ENCODE results near the gene CAMK1D.

The CAMK1D gene

DNA sequence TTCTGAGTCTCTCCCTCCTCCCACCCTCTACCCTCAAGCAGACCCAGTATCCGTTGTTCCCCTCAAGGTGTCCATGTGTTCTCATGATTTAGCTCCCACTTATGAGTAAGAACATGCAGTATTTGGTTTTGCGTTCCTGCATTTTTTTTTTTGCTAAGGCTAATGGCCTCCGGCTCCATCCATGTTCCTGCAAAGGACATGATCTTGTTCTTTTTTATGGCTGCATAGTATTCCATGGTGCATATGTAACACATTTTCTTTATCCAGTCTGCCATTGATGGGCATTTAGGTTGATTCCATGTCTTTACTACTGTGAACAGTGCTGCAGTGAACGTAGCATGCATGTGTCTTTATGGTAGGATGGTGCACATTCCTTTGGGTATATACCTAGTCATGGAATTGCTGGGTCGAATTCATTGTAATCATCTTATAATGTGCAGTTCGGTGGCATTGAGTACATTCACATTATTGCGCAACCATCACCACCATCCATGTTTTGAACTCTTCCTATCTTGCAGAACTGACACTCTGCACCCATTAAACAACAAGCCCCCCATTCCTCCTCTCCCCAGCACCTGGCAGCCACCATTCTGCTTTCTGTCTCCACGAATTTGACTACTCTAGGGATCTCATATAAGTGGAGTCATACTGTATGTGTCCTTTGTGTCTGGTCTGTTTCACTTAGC is 125.5 kb downstream of the CAMK1D start:
- no peak overlapping the region for H3K4me3 ChIP-seq (ENCODE audit: low read depth, low read length)
- in situ Hi-C loops (cut with HindIII; ENCODE audit: low sequenced_read_pairs), result no loop called here
- TF ChIP-seq CTCF (IDR thresholded peaks at IDR 0.05; ENCODE audit: low read depth, low read length, missing control alignments), result no peak
- no peak for DNase-seq (ENCODE audit: low read depth)

- H3K4me3 ChIP-seq (ENCODE audit: low read depth, low read length), result no peak overlapping the region
- in situ Hi-C loops (cut with HindIII; ENCODE audit: low sequenced_read_pairs), result no loop called here
- DNase-seq (ENCODE audit: low read depth), result no peak
- TF ChIP-seq CTCF (IDR thresholded peaks at IDR 0.05; ENCODE audit: low read depth, low read length, missing control alignments), result no peak
These were observed 127.3 kb downstream of the CAMK1D start for GRCh38 chr10:12476656-12477055.

GRCh38 chr10:12479437-12479844 is 130.1 kb downstream of the CAMK1D start:
- TF ChIP-seq CTCF (IDR thresholded peaks at IDR 0.05; ENCODE audit: low read depth, low read length, missing control alignments), result no peak
- in situ Hi-C loops (cut with HindIII; ENCODE audit: low sequenced_read_pairs), result no loop called here
- DNase-seq (ENCODE audit: low read depth), result no peak
- no peak overlapping the region for H3K4me3 ChIP-seq (ENCODE audit: low read depth, low read length)

GRCh38 chr10:12479924-12480323 is 130.6 kb downstream of the CAMK1D start:
- in situ Hi-C loops (cut with HindIII; ENCODE audit: low sequenced_read_pairs), result no loop called here
- TF ChIP-seq CTCF (IDR thresholded peaks at IDR 0.05; ENCODE audit: low read depth, low read length, missing control alignments), result no peak
- no peak overlapping the region for H3K4me3 ChIP-seq (ENCODE audit: low read depth, low read length)
- DNase-seq (ENCODE audit: low read depth), result no peak

DNA sequence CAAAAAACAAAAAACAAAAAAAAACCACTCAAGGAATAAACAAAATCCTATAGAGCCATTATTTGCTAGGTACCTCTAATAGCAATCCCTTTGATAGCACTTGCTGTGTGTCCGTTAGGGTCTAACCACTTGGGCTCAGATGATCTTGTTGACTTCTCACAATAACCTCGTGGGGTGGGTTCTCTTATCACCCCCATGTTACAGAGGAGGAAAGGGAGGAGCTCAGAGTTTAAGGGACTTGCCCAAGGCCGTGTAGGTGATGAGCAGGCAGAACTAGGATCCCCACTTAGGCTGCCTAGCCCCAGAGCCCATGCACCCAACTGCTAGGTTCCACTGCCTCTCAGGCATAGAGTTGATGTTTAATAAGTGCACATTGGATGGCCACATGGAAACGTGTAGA is 131.1 kb downstream of the CAMK1D start:
- in situ Hi-C loops (cut with HindIII; ENCODE audit: low sequenced_read_pairs), result no loop called here
- no peak overlapping the region for H3K4me3 ChIP-seq (ENCODE audit: low read depth, low read length)
- no peak for TF ChIP-seq CTCF (IDR thresholded peaks at IDR 0.05; ENCODE audit: low read depth, low read length, missing control alignments)
- no peak for DNase-seq (ENCODE audit: low read depth)

DNA sequence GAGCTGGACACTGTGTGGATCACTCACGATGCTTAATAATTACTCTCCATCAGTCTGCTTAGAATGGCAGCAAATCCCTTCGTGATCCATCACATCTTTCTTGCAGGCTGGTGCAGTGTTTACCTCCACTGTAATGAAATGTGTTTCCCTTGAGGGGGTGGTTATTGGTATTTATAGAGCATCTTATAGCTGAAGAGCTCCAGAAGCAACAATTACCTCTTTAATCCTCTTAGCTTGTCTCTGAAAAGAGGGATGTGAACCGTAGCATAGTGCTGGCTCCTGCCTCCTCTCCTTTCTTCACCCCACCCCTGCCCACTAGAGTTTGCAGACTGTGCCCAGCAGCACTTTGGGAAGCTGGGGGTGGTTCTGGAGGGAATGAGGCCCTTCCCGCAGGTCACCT is 132.6 kb downstream of the CAMK1D start:
- DNase-seq (ENCODE audit: low read depth), result no peak
- no peak for TF ChIP-seq CTCF (IDR thresholded peaks at IDR 0.05; ENCODE audit: low read depth, low read length, missing control alignments)
- in situ Hi-C loops (cut with HindIII; ENCODE audit: low sequenced_read_pairs), result no loop called here
- H3K4me3 ChIP-seq (ENCODE audit: low read depth, low read length), result no peak overlapping the region

All from astrocyte of the cerebellum (primary cell).